Bronchial epithelial cell (primary cell): ENCODE measurements around the gene USP11. TPM values are rescaled to one million over a fixed set of nuclear protein-coding genes. Genes with fewer than 3 reads are reported as not detected.

ENCODE experiments used
- DNase-seq: peaks from one replicate; pipeline ENCODE4 v3.0.0-alpha.2; 2010; ENCODE audit warnings: low read depth
- FAIRE-seq: peaks from 2 replicates; lab custom pipeline; 2011; peaks lifted over from hg19 to GRCh38; lab: Jason Lieb, UNC
- H3K27me3 ChIP-seq: 2 replicates; pipeline ENCODE4 v1.5.1; 2011; ENCODE audit warnings: low read length; ENCODE audit not compliant: control insufficient read depth, insufficient read depth
- H3K36me3 ChIP-seq: 2 replicates; pipeline ENCODE4 v1.5.1; 2011; ENCODE audit warnings: low read length; ENCODE audit not compliant: control insufficient read depth, insufficient read depth
- H3K4me3 ChIP-seq: 2 replicates; pipeline ENCODE4 v1.5.1; 2011; ENCODE audit warnings: mild to moderate bottlenecking, low read depth, low read length, control low read depth
- CTCF ChIP-seq: IDR thresholded peaks from 2 replicates; pipeline ENCODE4 v1.5.1; 2011; ENCODE audit warnings: mild to moderate bottlenecking, moderate library complexity, low read length, control low read depth, inconsistent platforms; ENCODE audit not compliant: insufficient read depth, severe bottlenecking
- total RNA-seq: library from RNA; depleted of rRNA; stranded (reverse); fragments of >200 nt; gene quantifications from 2 replicates; pipeline ENCODE4 v1.2.1, GENCODE V29; 2014

USP11 gene
- total RNA-seq, 1 donor from 2014 or later: 6.1 TPM

- Histone ChIP-seq H3K36me3 (peaks cover 2% of the 10 kb centered on the region), H3K4me3 (no peak overlapping the region), H3K27me3 (no peaks in the 10 kb centered on the region)
- DNase-seq: no peak
- TF ChIP-seq CTCF: no peak
- FAIRE-seq: no peak
These were observed 7.8 kb downstream of the USP11 start for GRCh38 chrX:47240619-47241018.

- H3K36me3 ChIP-seq: peaks cover 2% of the 10 kb centered on the region
- DNase-seq (no peak), FAIRE-seq (no peak)
- H3K4me3 ChIP-seq: no peak overlapping the region
- H3K27me3 ChIP-seq: no peaks in the 10 kb centered on the region
- no peak for TF ChIP-seq CTCF
These were observed 8.6 kb downstream of the USP11 start for GRCh38 chrX:47241201-47242011.

- no peak for TF ChIP-seq CTCF
- Histone ChIP-seq H3K4me3 (no peak overlapping the region), H3K36me3 (peaks cover 2% of the 10 kb centered on the region), H3K27me3 (no peaks in the 10 kb centered on the region)
- FAIRE-seq (no peak), DNase-seq (no peak)
These were observed 9.5 kb downstream of the USP11 start for GRCh38 chrX:47242321-47242720.

GRCh38 chrX:47243351-47243750 is 10.5 kb downstream of the USP11 start:
- TF ChIP-seq CTCF: no peak
- H3K27me3 ChIP-seq: no peaks in the 10 kb centered on the region
- FAIRE-seq: no peak
- peaks cover 2% of the 10 kb centered on the region for H3K36me3 ChIP-seq
- no peak for DNase-seq
- H3K4me3 ChIP-seq: no peak overlapping the region

GRCh38 chrX:47244676-47245075 is 11.9 kb downstream of the USP11 start:
- no peak for FAIRE-seq
- no peak for DNase-seq
- Histone ChIP-seq H3K36me3 (peaks cover 2% of the 10 kb centered on the region), H3K4me3 (no peak overlapping the region), H3K27me3 (no peaks in the 10 kb centered on the region)
- no peak for TF ChIP-seq CTCF
